ENCODE data around the gene AVL9. TPM values are rescaled to one million over a fixed set of nuclear protein-coding genes. Genes with fewer than 3 reads are reported as not detected.

The AVL9 gene
- 21.6 to 26.9 TPM (median 24.7 TPM) in 5 replicates for total RNA-seq (2022; extraction: Qiagen RNA extraction)

DNA sequence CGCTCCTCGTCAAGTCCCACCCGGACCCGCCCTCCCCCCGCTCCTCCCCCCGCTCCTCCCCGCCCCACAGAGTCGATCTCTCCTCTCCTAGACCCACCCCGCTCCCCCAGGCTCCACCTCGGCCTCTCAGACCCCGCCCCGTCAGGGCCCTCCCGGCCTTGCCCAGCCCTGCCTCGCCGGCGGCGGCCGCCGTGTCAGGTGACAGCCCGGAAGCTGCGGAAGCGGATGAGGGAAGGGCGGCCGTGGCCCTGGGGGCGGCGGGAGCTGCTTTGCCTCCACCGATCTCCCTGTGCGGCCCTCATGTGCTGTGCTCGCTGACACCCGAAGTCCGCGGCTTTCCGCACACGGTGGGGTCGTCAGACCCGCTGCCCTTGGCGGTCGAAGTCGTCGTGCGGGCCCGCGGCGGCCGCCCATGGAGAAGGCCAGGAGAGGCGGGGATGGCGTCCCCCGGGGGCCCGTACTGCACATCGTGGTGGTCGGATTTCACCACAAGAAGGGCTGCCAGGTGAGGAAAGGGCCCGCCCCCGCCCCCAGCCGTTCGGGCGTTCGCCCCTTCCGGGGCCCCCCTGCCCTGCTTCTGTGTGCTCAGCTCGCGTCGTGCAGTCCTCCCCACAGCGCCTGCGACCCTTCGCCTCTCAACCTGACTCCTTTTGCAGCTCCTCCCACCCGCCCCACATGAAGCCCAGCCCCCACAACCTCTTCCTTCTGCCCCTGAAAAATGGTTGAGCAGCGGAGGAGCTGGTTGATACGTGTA lies at the start of gene AVL9:
AVL9 (plus strand) TSS at position 192 of the 754 bp plus-strand sequence; CDS start at position 413, 221 bp downstream.

DNA sequence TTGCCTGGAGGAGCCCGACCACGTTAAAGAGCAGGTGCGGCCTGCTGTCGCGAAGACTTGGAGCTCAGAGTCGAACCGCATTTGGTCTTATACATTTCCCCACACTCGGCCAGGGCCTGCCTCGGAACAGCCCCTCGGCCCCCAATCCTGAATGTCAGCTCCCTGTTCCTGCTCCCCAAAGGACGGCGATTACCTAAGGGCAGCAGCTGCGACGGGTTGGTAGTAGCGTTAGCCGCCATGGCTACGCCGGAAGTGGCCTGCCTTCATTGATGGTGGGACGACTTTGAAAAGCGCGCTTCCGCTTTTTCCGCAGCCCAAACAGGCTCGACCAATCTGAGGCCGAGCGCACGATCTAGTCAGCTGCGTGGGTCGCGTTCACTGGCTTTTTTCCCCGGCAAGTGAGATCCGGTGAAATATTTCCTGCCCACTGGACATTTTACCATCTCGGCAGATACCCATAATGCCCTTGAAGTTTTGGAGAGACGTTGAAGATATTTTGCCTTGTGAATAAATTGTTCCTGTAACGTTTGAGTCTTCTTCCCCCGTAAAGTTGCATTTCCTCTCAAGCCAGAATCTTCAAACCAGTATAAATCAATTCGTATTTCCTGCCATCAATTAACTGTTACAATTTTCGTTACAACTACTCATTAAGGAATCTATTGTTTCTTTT lies 5.0 kb upstream of the AVL9 start, which contains the start of gene LSM5:
LSM5 (minus strand) TSS at position 254 of the 670 bp plus-strand sequence; CDS start at position 239, 15 bp downstream.

Other genes with a start within 250 kb of the AVL9 start
- 56.7 to 99.7 TPM (median 95.3 TPM) in 5 replicates for gene LSM5, start 5.1 kb upstream of the AVL9 start, total RNA-seq (2022; extraction: Qiagen RNA extraction)

Measured in A549 treated with AZD2906 at 1 μM for 4 hours (cell line).